GM19324 (cell line): ENCODE measurements around the gene ATG4C.
"Not testable (repeated sequence)": the region's sequence is repeated elsewhere in the genome, so short reads cannot be mapped to it uniquely, and the experiment has no call there.

ENCODE experiments used
- ATAC-seq: cut with Tn5 transposase; IDR thresholded peaks from one replicate; pipeline ENCODE4 v1.9.1; 2021; ENCODE audit warnings: mild to moderate bottlenecking, moderate library complexity; ENCODE audit not compliant: unreplicated experiment, low FRiP score

The ATG4C gene, protein sequence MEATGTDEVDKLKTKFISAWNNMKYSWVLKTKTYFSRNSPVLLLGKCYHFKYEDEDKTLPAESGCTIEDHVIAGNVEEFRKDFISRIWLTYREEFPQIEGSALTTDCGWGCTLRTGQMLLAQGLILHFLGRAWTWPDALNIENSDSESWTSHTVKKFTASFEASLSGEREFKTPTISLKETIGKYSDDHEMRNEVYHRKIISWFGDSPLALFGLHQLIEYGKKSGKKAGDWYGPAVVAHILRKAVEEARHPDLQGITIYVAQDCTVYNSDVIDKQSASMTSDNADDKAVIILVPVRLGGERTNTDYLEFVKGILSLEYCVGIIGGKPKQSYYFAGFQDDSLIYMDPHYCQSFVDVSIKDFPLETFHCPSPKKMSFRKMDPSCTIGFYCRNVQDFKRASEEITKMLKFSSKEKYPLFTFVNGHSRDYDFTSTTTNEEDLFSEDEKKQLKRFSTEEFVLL

GRCh38 chr1:62783736-62784508 is at the start of gene ATG4C:
ATG4C (plus strand) TSS chr1:62784132; CDS start chr1:62803787, 19,655 bp downstream.
- peak; percentile 93 for ATAC-seq

- ATAC-seq, result no peak
These were observed 48.3 kb upstream of the ATG4C start for GRCh38 chr1:62735491-62736171.

GRCh38 chr1:62740701-62741100 is 43.2 kb upstream of the ATG4C start:
- ATAC-seq, result not testable (repeated sequence)

DNA sequence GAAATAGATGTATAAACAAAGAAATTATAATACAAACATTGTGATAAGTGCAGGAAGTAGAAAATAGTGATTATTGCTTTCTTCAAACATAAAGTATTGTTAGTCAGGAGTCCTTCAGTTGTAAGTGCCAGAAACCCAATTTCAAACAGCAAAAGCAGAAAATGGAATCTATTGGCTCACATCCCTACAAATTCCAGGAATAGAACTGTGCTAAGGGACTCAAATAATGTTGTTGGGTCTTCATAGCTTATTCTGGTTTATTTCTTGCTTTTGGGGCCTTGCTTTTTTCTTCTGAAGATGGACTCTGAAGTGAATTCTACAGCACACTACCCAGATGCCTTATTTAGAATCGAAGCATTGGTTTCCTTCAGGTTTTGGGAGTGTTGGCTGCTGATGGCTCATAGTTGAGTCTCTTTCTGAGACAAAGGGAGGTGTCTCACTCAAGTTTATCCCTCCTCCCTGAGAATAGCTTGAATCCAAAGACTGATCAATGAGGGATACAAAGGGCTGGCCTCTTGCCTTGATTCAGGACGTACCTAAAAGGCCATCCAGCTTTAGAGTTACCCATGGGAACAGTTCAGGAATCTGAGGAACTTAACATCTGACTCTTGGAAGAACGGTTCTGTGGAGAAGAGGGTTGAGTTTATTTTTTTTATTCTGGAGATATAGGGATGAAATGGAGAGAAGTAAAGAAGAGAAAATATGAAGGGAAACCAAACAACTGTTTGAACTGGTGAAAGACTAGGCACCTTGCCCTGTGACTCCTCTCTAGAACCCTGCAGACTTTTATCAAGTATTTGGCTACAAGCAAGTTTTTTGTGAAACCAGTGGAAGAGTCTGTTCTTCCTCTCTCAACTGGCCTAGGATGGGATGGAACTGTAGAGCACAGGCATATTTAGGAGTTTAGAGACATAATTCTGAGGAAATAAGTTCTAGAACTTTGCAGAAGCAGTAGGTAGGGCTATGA is 39.0 kb upstream of the ATG4C start:
- no peak for ATAC-seq

GRCh38 chr1:62746086-62746808 is 37.7 kb upstream of the ATG4C start:
- ATAC-seq, result no peak

GRCh38 chr1:62746809-62747138 is 37.2 kb upstream of the ATG4C start:
- no peak for ATAC-seq

DNA sequence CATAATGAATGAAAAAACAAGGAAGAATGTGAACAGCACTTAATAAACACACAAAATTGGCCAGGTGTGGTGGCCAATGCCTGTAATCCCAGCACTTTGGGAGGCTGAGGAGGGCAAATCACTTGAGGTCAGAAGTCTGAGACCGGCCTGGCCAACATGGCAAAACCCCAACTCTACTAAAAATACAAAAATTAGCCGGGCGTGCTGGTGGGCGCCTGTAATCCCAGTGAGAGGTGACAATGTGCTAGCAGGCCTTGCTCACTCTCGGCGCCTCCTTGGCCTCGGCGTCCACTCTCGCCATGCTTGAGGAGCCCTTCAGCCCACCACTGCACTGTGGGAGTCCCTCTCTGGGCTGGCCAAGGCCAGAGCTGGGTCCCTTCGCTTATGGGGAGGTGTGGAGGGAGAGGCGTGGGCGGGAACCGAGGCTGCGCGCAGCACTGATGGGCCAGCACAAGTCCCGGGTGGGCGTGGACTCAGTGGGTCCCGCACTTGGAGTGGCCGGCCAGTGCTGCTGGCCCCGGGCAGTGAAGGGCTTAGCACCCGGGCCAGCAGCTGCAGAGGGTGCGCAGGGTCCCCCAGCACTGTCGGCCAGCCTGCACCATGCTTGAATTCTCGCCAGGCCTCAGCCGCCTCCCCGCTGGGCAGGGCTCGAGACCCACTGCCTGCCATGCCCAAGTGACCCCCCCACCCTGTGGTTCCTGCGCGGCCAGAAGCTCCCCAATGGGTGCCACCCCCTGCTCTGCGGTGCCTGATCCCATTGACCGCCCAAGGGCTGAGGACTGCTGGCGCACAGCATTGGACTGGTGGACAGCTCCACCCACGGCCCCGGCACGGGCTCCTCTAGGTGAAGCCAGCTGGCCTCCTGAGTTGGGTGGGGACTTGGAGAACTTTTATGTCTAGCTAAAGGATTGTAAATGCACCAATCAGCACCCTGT is 30.6 kb upstream of the ATG4C start:
- ATAC-seq, result no peak

DNA sequence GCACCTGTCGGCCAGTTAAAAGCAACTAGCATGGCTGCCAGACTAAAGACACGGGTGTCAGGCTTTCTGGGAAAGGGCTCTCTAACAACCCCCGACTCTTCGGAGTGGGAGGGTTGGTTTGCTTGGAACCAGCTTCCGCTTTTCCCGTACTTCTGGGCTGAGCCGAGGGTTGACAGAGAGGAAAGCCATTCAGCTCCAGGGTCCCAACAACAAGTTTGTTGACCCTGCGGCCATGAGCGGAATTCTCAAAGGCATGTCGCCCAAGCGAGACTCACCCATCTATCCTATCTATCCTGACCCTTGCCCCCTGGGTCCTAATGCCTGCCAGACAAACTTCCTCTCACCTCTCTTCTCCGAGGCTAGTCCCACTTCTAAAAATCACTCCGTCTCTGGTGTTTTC is 29.0 kb upstream of the ATG4C start:
- ATAC-seq, result not testable (repeated sequence)

- ATAC-seq, result not testable (repeated sequence)
These were observed 27.6 kb upstream of the ATG4C start for GRCh38 chr1:62756255-62756884.

DNA sequence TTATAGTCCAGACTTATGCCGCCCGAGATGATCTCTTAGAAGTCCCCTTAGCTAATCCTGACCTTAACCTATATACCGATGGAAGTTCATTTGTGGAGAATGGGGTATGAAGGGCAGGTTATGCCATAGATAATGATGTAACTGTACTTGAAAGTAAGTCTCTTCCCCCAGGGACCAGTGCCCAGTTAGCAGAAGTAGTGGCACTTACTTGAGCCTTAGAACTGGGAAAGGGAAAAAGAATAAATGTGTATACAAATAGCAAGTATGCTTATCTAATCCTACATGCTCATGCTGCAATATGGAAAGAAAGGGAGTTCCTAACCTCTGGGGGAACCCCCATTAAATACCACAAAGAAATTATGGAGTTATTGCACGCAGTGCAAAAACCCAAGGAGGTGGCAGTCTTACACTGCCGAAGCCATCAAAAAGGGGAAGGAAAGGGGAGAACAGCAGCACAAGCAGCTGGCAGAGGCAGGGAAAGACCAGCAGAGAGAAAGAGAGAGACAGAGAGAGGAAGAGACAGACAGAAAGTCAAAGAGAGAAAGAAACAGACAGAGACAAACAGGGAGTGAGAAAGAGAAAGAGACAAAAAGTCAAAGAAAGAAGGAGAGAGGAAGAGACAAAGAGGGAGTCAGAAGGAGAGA is 24.6 kb upstream of the ATG4C start:
- not testable (repeated sequence) for ATAC-seq

- not testable (repeated sequence) for ATAC-seq
These were observed 23.7 kb upstream of the ATG4C start for GRCh38 chr1:62760021-62760782.

GRCh38 chr1:62761223-62761870 is 22.6 kb upstream of the ATG4C start:
- not testable (repeated sequence) for ATAC-seq

GRCh38 chr1:62762027-62762426 is 21.9 kb upstream of the ATG4C start:
- ATAC-seq, result not testable (repeated sequence)

GRCh38 chr1:62765981-62766380 is 18.0 kb upstream of the ATG4C start:
- no peak for ATAC-seq

GRCh38 chr1:62768551-62768950 is 15.4 kb upstream of the ATG4C start:
- ATAC-seq, result not testable (repeated sequence)
